GM19035 (cell line): ENCODE measurements around the gene MMP11.

ENCODE experiments used
- ATAC-seq: cut with Tn5 transposase; IDR thresholded peaks from one replicate; pipeline ENCODE4 v1.9.1; 2021; ENCODE audit not compliant: unreplicated experiment

The MMP11 gene

GRCh38 chr22:23780146-23780748 is 7.6 kb downstream of the MMP11 start:
- no peak for ATAC-seq

DNA sequence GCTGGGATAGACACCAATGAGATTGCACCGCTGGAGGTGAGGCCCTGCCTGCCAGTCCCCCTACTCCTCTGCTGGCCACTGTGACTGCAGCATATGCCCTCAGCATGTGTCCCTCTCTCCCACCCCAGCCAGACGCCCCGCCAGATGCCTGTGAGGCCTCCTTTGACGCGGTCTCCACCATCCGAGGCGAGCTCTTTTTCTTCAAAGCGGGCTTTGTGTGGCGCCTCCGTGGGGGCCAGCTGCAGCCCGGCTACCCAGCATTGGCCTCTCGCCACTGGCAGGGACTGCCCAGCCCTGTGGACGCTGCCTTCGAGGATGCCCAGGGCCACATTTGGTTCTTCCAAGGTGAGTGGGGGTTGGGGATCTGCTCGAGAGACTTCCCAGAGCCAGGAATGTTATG is 8.4 kb downstream of the MMP11 start:
- no peak for ATAC-seq

DNA sequence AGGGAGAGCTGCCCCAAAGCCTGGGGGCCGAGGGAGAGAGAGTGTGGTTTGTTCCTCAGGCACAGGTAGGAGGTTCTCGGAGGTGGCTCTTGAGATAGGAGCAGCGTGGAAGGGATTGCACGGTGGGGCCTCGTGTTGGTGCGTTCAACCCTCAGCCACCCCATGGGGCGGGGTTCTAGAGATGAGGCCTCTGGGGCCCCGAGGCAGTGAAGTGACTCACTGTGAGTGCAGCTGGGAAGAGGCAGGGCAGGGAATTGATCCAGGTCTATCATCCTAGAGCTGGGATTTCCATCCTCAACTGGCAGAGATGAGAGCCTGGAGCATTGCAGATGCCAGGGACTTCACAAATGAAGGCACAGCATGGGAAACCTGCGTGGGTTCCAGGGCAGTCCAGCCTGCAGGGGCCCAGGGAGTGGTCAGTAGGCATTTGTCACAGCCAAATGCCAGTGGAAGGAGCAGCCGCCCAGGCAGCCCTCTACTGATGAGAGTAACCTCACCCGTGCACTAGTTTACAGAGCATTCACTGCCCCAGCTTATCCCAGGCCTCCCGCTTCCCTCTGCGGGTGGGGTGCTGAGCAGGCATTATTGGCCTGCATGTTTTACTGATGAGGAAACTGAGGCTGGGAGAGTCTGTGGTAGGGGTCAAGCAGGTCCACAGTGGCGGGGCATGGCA is 9.0 kb downstream of the MMP11 start:
- ATAC-seq, result no peak

DNA sequence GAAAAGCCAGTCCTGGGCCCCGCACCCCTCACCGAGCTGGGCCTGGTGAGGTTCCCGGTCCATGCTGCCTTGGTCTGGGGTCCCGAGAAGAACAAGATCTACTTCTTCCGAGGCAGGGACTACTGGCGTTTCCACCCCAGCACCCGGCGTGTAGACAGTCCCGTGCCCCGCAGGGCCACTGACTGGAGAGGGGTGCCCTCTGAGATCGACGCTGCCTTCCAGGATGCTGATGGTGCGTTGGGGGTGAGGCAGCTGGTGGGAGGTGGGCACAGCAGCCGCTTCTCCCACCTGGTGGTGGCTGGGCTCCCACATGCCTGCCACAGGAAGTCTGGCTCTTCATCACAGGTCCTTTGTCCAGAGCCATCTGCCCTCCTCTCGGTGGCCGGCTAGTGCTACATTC is 9.6 kb downstream of the MMP11 start:
- no peak for ATAC-seq

GRCh38 chr22:23782703-23783102 is 10.1 kb downstream of the MMP11 start:
- ATAC-seq, result no peak

DNA sequence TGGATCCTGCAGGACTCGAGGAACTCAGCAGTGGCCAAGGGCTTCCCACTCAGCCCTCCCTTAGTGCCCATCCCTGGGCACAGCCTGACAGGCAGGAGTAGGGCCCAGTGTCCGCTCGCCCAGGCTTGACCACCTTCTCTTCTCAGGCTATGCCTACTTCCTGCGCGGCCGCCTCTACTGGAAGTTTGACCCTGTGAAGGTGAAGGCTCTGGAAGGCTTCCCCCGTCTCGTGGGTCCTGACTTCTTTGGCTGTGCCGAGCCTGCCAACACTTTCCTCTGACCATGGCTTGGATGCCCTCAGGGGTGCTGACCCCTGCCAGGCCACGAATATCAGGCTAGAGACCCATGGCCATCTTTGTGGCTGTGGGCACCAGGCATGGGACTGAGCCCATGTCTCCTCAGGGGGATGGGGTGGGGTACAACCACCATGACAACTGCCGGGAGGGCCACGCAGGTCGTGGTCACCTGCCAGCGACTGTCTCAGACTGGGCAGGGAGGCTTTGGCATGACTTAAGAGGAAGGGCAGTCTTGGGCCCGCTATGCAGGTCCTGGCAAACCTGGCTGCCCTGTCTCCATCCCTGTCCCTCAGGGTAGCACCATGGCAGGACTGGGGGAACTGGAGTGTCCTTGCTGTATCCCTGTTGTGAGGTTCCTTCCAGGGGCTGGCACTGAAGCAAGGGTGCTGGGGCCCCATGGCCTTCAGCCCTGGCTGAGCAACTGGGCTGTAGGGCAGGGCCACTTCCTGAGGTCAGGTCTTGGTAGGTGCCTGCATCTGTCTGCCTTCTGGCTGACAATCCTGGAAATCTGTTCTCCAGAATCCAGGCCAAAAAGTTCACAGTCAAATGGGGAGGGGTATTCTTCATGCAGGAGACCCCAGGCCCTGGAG is 10.9 kb downstream of the MMP11 start:
- no peak for ATAC-seq

DNA sequence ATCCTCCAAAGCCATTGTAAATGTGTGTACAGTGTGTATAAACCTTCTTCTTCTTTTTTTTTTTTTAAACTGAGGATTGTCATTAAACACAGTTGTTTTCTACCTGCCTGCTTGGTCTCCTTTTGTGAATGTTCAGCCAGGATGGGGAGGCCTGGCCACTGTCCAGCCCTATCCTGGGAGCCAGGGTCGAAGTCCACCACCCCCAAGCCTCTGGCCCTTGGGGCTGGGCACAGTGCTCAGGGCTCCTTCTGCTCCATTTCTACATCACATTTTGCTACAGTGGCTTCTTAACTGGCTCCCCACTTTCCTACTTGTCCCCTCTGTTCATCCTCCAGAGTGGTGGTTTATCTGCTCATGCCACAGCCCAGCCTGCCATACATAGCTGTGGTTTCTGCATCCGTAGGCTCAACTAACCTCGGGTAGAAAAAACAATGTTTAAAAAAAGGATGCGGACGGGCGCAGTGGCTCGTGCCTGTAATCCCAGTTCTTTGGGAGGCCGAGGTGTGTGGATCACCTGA is 11.6 kb downstream of the MMP11 start:
- no peak for ATAC-seq

DNA sequence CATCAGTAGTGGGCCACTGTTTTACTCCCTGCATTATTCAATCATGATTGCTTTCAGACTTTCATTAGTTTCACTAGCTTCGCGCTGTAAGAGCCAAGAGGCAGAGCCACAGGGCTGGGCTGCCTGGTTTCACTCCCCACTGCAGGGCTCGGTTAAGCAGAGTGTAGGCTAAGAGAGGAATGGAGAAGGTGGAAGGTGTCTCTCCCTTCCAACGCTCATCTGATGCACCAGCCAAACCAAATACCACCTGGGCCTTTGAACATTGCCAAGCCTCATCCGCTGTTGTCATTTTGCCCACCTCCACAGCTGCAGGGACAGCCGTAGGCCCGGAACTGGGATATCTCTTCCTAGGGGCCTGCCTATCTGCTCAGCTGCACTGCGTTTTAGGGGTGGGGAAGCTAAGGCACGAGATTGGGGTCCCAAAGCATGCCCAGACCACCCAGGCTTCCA is 13.6 kb downstream of the MMP11 start:
- no peak for ATAC-seq

GRCh38 chr22:23786752-23787599 is 14.3 kb downstream of the MMP11 start, which contains the start of gene SMARCB1:
SMARCB1 (plus strand) TSS chr22:23786966; CDS start chr22:23787170, 204 bp downstream.
- ATAC-seq, result peak; percentile 76

- ATAC-seq, result no peak
Observed at GRCh38 chr22:23787600-23787896, 14.9 kb downstream of the MMP11 start.

DNA sequence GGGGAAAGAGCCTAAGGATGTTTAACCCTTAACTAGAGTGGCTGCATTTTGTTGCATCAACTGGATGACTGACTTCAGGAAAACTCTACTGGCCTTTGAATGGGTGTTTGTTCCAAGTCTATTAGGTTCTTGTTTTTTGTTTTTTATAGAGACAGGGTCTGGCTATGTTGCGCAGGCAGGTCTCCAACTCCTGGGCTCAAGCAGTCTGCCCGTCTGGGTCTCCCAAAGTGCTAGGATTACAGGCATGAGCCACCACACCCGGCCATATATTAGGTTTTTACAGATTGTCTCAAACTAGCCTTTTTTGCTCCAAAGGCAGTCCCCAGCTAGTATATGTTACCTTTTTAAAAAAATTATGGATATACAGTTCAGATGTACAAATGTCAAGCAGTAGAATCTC is 15.3 kb downstream of the MMP11 start:
- ATAC-seq, result no peak

DNA sequence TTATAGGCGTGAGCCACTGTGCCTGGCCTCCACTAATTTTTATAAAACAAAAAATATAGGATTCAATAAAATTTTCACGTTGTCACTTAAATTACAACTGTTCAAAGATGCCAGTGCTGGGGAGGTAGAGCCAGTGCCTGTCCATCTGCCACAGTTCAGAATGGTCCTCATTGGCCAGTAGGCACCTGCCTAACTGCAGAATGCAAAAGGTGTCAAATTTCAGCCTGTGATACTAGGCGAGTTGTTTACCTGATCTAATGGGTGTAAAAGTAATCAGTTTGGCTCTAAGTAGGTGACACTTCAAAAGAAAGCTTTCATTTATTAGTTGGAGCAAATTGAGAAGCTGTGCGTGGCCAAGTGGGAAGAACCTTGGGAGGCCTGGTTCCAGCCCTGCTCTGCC is 16.5 kb downstream of the MMP11 start:
- no peak for ATAC-seq

- no peak for ATAC-seq
Observed at GRCh38 chr22:23789638-23790037, 17.0 kb downstream of the MMP11 start.

DNA sequence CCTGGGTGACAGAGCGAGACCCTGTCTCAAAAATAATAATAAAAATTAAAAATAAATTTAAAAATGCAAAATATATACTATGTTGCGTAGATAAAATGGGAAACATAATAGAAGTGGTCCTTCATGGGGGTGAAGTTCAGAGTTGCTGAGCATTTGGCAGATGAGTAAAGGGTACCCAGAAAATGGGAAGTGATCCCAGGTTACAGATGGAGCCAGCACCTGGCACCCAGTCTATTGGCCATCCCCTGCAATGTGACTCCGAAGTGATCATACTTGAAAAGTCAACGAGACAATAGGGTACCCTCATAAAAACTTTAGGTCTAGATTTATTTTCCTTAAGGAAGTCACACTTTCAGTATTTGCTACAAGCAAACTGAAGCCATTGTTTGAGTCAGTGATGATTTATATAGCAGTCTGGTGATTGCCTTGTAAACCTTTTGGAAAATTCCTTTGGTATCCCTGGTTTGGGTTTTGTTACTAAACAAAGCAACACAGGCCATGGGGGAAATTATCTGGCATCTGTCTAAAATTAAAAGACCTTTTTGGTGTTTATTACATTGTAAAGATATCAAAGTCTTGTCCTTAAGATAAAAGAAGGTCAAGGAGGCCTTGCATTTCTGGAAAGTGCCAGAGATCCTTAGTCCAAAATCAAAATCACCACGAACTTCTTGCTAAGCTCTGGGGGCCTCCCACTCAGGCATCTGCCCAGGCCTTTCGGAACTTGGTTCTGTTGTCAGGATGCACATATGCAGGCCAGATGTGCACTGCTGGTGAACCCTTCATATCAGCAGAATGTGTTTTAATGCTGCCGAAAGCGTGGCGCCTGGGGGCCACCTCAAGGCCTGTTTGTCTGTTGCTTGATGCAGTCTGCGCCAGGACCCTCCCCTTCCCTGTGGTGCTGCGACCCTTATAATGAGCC is 18.4 kb downstream of the MMP11 start:
- no peak for ATAC-seq

DNA sequence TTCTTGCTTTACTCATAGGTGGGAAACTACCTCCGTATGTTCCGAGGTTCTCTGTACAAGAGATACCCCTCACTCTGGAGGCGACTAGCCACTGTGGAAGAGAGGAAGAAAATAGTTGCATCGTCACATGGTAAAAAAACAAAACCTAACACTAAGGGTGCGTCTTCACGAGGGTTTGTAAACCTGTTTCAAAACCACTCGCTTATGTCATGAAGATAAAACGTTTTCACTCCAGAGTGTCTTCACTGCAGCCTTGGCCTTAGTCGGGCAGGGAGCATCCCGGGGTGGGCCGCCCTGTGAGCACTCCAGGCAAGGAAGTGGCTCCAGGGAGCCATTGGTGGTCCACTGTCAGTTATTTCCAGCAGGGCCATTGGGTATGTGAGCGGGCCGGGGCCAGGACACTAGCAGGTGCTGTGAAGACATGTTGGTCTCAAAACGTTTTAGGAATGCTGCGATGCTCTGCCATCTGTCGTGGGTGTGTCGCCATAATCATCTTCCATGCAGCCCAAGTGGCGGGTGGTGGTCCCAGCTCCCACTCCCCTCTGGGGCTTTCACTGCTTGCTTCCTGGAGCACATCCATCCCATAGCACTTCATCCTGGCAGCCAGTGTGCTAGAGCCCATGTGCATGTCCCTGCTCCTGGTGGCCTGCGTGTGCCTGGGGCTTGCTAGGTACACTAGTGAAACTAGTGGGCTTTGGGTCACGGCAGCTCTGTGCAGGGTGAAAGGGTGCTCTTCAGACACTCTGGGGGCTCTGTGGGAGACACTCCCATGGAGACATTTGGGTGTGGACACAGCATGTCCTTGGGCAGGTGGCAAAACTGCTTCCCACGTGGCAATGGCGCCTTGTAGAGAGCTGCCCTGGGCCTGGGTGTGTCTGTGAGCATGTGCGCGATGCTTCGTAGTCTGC is 19.3 kb downstream of the MMP11 start:
- ATAC-seq, result no peak

DNA sequence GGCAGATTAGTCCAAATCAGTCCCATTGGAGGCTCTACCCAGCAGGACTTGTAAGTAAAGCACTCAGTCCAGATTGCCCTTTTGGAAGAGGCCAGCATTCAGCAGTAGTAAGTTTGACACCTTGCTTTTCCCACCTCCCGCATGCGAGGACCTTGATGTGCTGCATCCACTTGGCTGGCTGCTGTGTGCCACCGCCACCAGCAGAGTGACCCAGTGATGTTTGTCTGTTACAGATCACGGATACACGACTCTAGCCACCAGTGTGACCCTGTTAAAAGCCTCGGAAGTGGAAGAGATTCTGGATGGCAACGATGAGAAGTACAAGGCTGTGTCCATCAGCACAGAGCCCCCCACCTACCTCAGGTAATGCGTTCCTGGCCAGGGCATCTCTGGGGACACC is 20.7 kb downstream of the MMP11 start:
- no peak for ATAC-seq

DNA sequence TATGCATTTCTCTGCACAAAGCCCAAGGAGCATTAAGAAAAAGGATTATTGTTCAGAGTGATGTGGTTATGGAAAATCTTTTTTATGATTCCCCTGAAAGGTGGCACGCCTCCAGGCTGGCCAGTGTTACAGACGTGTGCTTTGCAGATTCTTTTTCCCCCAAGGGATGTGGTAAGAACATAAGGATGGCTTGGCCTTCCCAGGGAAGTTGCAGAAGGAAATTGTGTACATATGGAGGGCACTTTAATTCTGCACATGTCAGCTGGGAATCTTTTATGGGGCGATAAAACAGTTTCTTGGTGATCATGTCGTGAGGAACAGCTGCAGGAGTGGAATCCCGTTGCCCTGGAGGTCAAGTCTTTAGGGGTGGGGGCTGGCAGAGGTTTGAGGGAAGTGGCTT is 23.8 kb downstream of the MMP11 start:
- no peak for ATAC-seq

- ATAC-seq, result no peak
Observed at GRCh38 chr22:23800297-23801237, 27.9 kb downstream of the MMP11 start.
